ENCODE measurements around the gene GGT5.
"Not testable (repeated sequence)": the region's sequence is repeated elsewhere in the genome, so short reads cannot be mapped to it uniquely, and the experiment has no call there.

The GGT5 gene

DNA sequence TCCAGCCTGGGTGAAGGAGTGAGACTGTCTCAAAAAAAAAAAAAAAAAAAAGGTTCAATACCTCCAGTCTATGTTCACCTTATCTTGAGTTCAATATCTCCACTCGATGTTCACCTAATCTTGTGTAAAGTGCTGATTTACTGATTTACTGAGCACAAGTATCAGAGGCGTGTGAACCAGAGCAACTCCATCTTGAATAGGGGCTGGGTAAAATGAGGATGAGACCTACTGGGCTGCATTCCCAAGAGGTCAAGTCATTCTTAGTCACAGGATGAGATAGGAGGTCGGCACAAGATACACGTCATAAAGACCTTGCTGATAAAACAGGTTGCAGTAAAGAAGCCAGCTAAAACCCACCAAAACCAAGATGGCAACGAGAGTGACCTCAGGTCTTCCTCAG lies 41.0 kb downstream of the GGT5 start:
- DNase-seq (ENCODE audit: low read depth in 3 of 3), result not testable (repeated sequence)

DNA sequence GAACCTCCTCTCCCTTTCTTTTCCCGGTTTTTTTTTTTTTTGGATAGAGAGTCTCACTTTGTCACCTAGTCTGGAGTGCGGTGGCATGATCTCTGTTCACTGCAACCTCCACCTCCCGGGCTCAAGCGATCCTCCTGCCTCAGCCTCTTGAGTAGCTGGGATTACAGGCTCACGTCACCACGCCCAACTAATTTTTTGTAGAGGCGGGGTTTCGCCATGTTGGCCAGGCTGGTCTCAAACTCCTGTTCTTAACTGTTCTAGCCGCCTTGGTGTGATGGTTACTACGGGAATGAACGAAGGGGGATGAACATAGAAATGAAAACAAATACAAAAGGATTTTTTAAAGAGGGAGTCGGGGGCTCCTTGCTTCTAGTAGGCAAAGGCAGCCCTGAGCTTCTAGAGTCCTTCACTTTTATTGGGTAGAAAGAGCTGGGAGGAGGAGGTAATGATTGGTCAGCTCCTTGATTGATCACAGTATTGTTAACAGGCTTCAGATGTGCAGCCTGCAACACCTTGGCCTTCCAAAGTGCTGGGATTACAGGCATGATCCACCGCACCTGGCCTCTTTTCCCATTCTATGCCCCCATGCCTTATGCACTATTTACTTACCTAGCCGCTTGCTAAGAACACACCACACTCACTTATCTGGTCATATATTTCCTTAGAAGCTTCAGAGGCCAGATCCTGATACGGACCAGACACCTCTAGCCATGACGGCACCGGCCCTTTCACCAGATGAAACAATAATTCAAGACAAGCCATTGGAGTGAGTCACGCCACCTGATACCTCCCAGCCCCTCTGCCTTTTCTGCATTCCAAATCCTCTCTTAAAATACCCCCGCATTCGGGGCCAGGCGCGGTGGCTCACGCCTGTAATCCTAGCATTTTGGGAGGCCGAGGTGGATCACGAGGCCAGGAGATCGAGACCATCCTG lies 42.9 kb downstream of the GGT5 start:
- no peak for DNase-seq (ENCODE audit: low read depth in 3 of 3)

DNA sequence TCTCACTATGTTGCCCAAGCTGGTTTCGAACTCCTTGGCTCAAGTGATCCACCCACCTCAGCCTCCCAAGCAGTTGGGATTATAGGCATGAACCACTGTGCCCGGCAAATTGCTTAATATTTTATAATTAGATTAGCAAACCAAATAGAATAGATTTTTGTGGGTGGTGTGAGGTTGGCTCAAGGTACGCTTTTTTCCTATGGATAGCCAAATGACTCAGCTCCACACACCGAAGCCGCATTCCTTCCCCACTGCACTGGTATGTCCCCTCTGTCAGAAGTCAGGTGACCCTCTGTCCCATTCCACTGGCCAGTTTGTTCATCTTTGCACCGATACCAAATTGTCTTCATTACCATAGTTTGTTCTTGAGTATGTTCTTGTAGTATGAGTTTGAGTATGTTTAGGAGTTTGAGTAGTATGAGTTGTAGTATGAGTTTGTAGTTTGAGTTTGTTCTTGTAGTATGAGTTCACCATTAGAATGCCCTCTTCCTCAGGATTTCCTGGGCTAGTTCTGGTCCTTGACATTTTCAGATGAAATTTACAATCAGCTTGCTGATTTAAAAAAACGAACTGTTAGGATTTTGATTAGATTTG lies 44.2 kb downstream of the GGT5 start:
- no peak for DNase-seq (ENCODE audit: low read depth in 3 of 3)

DNA sequence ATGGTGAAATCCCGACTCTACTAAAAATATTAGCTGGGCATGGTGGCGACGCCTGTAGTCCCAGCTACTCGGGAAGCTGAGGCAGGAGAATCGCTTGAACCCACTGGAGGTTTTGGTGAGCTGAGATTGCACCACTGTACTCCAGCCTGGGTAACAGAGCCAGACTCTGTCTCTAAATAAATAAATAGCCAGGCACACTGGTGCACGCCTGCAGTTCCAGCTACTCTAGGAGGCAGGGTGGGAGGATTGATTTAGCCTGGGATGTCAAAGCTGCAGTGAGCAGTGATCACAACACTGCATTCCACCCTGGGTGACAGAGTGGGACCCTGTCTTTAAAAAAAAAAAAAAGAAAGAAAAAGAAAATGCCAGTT lies 46.2 kb downstream of the GGT5 start:
- no peak for DNase-seq (ENCODE audit: low read depth in 3 of 3)

DNA sequence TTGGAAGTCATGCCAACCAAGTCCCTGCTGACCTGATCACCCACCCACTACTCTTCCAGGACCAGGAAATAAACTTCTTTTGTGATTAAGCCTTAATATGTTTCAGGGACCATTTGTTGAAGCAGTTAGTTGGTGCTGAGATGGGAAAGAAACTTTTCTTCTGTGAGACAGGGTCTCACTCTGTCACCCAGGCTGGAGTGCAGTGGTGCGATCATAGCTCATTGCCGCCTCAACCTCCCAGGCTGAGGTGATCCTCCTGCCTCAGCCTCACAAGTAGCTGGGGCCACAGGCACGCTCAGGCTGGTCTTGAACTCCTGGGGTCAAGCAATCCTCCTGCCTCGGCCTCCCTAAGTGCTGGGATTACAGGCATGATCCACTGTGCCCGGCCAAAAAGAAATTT lies 53.0 kb downstream of the GGT5 start:
- DNase-seq (ENCODE audit: low read depth in 3 of 3), result no peak

DNA sequence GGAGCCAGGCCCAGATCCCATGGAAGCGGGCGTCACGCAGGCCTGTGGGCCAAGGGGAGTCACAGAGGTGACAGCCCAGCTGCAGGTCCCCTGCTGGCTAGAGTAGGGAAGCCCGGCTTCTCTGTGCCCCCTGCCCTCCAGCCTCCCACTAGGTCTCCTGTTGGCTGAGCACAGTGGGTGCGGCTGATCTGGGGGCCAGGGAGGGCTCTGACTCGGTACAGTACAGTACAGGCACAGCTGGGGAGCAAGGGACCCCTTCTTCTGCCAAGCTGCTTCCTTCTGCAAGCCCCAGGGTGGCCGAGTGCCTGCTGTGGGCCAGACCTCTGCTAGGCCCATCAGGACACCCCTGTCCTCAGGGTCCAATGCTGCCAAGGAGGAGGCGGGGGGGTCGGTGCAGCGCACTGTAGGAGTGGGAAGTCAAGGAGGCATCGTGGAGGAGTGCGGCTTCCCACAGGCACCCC lies 53.5 kb downstream of the GGT5 start:
- DNase-seq (ENCODE audit: low read depth in 3 of 3), result no peak

DNA sequence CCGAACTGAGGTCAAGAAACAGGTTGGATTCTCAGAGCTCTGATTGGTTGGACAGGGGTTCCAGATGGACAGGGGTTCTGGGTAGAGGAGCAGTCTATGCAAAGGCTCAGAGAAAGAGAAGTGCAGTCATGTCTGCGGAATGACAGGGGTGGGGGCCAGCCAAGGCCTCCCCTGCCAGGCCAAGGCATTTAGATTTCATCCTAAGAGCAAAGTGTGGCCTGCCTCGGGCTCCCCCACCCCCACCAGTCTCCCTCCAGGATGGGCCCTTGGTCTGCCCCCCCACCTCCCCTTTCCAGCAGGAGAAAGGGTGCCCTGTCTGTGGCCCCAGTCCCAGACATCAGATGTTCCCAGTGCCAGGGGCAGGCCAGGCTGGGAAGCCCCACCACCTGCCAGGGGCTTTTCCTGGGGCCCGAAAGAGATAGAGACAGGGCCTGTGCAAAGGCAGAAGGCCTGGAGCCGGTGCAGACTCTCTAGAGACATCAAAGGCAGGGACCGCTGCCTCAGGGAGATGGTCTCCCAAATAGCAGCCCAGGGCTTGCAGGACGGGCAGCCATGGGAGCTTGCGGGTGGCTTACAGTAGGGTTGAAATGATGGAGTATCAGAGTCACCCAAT lies 54.2 kb downstream of the GGT5 start:
- no peak for DNase-seq (ENCODE audit: low read depth in 3 of 3)

DNA sequence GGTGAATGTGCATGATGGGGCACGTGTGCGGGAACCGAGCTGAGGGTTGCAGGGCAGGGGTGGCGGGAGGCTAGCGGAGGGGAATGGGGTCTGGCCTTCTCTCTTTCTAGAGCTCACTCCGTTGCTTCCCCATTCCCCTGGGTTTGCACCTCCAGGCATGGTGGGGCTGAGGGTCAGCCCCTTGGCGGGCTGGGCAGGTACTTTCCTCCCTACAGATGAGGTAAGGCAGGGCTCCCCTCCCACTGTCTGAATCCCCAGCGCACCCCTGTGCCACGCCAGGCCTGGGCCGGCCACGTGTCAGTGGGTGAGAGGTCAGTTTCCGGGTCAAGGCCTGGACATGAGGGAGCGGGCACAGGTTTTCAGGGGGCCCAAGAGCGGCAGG lies 54.7 kb downstream of the GGT5 start:
- DNase-seq (ENCODE audit: low read depth in 3 of 3), result no peak

DNA sequence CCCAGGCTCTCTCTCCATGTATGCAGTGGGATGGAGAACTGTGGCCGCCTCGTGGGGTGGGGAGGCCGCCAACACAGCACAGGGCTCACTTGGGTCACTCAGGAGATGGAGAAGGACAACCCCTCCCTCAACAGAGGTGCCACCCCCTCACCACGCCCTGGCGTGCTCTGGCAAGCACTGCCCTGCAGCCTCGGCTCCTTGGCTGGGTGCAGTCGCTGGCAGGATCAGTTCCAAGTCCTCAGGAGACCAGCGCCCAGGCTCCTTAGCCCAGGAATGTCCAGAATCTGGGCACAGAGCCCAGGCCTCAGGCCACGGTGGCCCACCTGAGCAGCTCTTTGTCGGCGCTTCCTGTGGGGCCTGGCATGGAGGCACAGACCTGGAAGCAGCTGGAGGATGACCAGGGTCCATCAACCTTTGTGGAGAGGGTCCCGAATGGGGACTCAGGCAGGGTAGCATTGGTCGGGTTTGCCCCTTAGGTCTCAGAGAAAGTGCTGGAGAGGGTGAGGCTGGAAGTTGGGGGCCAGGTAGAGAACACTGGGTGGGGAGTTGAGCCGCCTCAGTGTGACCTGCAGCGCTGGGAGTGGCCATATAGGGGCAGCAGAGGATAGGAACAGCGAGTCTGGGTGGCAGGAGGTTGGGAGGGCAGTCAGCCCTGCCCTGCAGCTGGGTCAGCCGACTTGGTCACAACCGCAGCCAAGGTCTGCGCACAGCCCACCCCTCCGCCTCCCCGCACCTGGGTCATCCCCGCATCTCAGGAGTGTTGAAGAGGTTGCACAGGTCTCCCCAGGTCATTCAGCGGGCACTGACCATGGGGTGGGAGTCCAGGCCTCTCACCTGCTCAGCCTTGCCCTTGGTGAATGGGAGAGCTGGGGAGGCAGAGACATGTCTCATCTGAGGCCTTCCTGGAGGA lies 55.4 kb downstream of the GGT5 start:
- DNase-seq (ENCODE audit: low read depth in 3 of 3), result no peak

DNA sequence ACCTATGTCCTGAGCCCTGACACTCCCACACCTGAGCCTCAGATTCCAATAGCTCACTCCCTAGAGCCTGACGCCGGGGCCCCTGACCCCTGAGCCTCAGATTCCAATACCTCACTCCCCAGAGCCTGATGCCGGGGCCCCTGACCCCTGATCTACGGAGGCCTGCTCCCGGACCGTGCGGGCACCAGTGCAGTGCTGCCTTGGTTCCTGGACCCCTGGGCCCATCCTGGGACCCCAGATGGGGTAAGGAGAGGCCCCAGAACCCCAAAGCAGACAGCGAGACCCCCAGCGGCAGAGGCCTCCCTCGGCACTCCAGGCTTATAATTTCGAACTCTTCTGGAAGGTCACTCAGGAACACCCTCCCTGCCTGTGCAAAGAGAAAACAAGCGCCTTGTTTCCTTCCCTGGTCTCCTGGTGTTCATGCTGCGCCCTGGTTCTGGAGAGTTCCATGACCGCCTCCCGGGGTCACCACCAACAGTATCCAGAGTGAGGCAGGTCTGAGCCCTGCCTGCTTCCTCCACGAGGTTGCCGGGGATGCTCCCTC lies 56.1 kb downstream of the GGT5 start:
- no peak for DNase-seq (ENCODE audit: low read depth in 3 of 3)

DNA sequence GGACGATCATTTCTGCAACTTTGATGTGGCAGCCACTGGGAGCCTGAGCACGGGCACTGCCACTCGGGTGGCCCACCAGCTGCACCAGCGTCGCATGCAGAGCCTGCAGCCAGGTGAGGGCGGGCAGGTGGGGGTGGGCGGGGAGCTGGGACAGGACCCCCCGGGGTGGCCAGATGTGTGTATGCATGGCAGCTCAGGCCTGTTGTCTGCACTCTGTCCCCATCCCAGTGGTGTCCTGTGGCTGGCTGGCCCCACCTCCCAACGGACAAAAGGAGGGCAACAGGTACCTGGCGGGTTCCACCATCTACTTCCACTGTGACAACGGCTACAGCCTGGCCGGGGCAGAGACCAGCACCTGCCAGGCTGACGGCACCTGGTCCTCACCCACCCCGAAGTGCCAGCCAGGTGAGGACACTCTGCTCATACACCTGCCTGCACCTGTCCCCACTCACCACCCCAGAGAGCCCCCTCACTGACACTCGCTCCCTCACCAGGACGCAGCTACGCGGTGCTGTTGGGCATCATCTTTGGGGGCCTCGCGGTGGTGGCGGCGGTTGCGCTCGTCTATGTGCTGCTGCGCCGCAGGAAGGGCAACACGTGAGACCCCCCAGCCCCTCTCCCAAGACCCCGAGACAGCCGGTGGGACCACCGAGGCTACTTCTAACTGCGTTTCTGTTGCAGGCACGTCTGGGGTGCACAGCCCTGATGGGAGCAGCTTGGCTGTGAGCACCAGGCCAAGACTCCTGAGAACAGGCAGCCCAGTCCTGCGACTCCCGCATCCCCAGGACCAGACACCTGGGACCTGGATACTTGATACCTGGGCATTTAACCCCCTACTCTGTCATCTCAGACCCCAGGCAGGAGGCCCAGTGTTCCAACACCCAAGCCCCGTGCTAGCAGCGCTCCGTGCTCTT lies 56.9 kb downstream of the GGT5 start:
- no peak for DNase-seq (ENCODE audit: low read depth in 3 of 3)

DNA sequence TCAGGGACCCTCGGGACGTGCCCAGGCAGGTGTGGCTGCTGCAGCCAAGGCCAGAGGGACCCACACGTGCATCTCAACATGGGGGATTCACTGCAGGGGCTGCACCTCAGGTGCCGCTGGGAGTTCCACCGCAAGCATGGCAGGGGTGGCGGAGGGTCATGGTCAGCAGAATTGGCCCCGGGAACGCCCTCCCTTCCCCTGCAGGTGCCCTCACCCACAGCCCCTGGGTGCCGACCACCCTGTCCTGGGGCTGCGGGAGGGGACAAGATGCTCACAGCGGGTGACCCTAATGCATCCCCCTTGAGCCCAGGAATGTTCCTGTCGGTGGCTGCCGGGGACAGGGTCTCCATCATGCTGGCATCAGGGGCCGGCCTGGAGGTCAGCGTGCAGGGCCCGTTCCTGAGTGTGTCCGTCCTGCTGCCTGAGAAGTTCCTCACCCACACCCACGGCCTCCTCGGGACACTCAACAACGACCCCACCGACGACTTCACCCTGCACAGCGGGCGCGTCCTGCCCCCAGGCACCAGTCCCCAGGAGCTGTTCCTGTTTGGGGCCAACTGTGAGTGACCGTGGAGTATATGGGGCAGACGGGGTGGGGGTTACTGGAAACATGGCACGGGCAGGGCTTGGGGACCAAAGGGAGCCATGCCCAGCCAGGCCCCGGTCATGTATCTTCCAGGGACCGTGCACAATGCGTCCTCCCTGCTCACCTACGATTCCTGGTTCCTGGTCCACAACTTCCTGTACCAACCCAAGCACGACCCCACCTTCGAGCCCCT lies 57.8 kb downstream of the GGT5 start:
- no peak for DNase-seq (ENCODE audit: low read depth in 3 of 3)

DNA sequence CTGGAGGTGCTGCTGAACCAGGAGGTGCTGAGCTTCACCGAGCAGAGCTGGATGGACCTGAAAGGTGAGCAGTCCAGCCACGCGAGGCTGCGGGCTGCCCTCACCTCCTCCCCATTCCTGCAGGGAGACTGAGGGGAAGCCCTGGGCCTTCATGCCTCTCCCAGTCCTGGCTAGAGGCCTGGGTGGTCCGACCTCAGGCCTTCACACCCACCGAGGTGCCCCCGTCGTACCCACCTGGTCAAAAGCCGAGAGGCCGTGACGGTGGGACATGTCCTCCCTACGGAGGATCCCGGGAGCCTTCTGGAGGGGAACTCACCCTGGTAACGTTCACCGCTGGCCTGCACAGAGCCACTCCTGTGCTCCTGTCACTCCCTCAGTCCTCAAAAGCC lies 58.5 kb downstream of the GGT5 start:
- no peak for DNase-seq (ENCODE audit: low read depth in 3 of 3)

DNA sequence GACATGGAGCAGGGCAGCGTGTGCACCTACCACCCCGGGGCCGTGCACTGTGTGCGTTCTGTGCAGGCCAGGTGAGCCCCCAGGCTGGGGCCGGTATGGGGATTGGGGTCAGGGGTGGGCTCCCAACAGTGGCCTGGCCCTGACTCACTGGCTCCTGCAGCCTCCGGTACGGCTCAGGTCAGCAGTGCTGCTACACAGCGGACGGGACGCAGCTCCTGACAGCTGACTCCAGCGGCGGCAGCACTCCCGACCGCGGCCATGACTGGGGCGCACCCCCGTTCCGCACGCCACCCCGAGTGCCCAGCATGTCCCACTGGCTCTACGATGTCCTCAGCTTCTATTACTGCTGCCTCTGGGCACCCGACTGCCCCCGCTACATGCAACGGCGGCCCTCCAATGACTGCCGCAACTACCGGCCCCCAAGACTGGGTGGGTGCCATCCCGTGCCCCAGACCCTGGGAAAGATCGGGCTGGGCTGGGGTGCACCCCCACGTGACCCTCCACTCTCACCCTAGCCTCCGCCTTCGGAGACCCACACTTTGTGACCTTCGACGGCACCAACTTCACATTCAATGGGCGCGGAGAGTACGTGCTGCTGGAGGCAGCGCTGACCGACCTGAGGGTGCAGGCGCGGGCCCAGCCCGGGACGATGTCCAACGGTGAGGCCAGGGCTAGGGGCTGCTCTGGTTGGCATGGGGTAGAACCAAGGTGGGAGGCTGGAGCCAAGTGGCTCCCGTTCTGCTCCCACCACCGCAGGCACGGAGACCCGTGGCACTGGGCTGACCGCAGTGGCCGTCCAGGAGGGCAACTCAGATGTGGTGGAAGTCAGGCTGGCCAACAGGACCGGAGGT lies 59.2 kb downstream of the GGT5 start:
- no peak for DNase-seq (ENCODE audit: low read depth in 3 of 3)

DNA sequence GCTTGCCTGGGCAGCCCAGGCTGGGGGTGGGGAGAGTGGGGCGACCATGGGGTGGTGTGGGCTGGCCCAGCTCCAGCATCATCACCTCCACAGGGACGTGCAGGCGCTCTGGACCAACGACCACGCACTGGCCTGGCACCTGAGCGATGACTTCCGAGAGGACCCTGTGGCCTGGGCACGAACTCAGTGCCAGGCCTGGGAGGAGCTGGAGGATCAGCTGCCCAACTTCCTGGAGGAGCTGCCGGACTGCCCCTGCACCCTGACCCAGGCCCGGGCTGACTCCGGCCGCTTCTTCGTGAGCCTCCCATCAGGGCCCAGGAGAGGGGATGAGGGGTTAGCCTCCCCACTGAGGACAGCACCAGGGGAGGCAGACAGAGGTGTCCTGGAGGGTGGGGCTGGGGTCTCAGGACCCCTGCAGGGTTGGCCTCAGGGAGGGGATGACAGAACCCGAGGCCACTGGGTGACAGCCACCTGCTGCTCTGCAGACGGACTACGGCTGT lies 59.8 kb downstream of the GGT5 start:
- no peak for DNase-seq (ENCODE audit: low read depth in 3 of 3)

DNA sequence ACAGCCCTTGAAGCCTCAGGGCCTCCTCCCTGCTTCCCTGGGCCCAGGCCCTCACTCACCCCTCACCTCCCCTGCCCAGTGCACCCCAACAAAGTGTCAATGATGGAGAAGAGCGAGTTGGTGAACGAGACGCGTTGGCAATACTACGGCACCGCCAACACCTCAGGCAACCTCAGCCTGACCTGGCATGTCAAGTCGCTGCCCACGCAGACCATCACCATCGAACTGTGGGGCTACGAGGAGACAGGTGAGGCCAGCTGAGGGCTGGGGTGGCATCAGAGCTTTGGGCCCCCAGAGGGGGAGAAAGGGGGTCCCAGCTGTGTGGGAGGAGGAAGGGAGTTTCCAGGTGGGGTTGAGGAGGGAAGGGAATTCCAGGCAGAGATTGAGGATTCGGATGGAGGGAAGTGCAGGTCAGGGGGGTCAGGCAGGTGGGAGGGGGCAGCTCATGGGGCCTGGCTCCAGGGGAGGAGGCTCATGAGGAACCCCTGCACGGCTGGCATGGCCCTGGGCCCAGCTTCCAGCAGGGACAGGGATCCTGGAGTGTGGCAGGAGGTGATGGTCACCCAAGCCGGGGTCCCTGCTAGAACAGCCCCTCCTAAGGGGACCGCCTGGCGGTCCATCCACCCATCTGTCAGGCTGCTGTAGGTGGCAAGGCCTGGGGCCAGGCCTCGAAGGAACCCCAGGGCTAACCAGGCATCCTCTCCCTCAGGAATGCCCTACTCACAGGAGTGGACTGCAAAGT lies 60.7 kb downstream of the GGT5 start:
- no peak for DNase-seq (ENCODE audit: low read depth in 3 of 3)

DNA sequence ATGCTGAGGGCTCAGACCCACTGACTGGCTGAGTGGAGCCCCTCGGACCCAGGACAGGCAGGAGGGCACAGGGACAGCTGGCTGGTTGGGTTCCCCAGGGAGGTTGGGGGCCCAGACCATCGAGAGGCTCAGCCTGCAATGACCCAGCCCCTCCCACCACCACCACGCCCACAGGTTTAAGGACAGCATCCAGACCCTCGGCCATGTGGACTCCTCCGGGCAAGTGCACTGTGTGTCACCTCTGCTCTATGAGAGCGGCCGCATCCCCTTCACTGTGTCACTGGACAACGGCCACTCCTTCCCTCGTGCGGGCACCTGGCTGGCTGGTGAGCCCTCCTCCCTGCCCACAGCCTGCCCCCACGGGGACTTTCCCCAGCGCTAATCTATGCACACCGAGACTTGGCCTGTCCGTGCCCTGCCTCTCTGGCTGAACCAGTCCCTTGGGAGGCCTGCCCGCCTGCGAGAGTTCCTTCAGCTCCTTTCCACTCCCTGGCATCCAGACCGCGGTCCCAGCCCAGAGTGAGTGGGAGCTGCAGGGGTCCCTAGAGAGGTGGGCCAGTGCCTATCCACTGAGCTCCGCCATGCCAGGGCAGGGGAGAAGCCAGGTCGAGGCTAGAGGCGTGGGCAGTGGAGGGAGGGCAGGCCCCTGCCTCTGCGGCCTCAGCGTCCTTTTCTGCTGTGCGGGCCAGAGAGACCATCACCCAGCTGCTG lies 61.4 kb downstream of the GGT5 start:
- DNase-seq (ENCODE audit: low read depth in 3 of 3), result no peak

Measured in stimulated activated CD4-positive, alpha-beta T cell treated with anti-CD3 and anti-CD28 coated beads, TNF-alpha, amount 100 ng/mL, for 4 hours (primary cell).